K562 (cell line): ENCODE results near the gene MON1A. TPM values are rescaled to one million over a fixed set of nuclear protein-coding genes. Genes with fewer than 3 reads are reported as not detected.
A peak's percentile ranks its signal among the peaks of the same experiment; 100 is the strongest.

Source experiments
- ARID4B ChIP-seq: sonication (generic); formaldehyde crosslinking; IDR thresholded peaks from 2 replicates; pipeline ENCODE4 v1.8.0; 2022; ENCODE audit warnings: mild to moderate bottlenecking, missing genetic modification reagents
- ATF7 ChIP-seq: fragments of 450-650 bp; IDR thresholded peaks from 2 replicates; pipeline ENCODE4 v1.7.1; 2014; ENCODE audit warnings: mild to moderate bottlenecking, moderate library complexity
- CC2D1A ChIP-seq: fragments of 450-650 bp; IDR thresholded peaks from 2 replicates; pipeline ENCODE4 v1.6.1; 2017; ENCODE audit warnings: mild to moderate bottlenecking
- CXXC5 ChIP-seq: fragments of 250-450 bp; sonication (Bioruptor Pico); IDR thresholded peaks from 2 replicates; pipeline ENCODE4 v1.8.0; 2022; ENCODE audit warnings: inconsistent platforms, mild to moderate bottlenecking, moderate library complexity
- EHMT2 ChIP-seq: fragments of 450-650 bp; IDR thresholded peaks from 2 replicates; pipeline ENCODE4 v1.6.1; 2018; ENCODE audit warnings: antibody characterized with exemption
- ESRRA ChIP-seq: fragments of 450-650 bp; IDR thresholded peaks from 2 replicates; pipeline ENCODE4 v1.6.1; 2014; ENCODE audit warnings: low read depth, mild to moderate bottlenecking, moderate library complexity, borderline replicate concordance
- ETV1 ChIP-seq: fragments of 450-650 bp; conservative IDR thresholded peaks from 2 replicates; pipeline ENCODE4 v1.6.1; 2016; ENCODE audit warnings: missing genetic modification characterization, control low read depth, low read depth, missing compliant biosample characterization
- HIVEP1 ChIP-seq: fragments of 250-450 bp; sonication (Bioruptor Pico); IDR thresholded peaks from 2 replicates; pipeline ENCODE4 v1.4.0; 2020; ENCODE audit warnings: mild to moderate bottlenecking
- MBD1 ChIP-seq: fragments of 250-450 bp; sonication (Bioruptor Pico); IDR thresholded peaks from 2 replicates; pipeline ENCODE4 v1.8.0; 2022; ENCODE audit warnings: inconsistent platforms
- MBD2 ChIP-seq: sonication (generic); IDR thresholded peaks from 2 replicates; pipeline ENCODE4 v1.6.1; 2016; ENCODE audit warnings: low read depth, borderline replicate concordance
- MNT ChIP-seq, 2 experiments: fragments of 450-650 bp; conservative IDR thresholded peaks; 2 replicates each; pipeline ENCODE4 v1.6.1; 2017; ENCODE audit warnings: mild to moderate bottlenecking in 2 of 2, moderate library complexity in 2 of 2
- RBFOX2 ChIP-seq: fragments of 200-400 bp; formaldehyde crosslinking; IDR thresholded peaks from 2 replicates; pipeline ENCODE4 v1.6.1; 2017; ENCODE audit warnings: low read depth, mild to moderate bottlenecking, low read length, moderate library complexity
- SUPT5H ChIP-seq: fragments of 450-650 bp; IDR thresholded peaks from 2 replicates; pipeline ENCODE4 v1.6.1; 2016
- TBP ChIP-seq: optimal IDR thresholded peaks from 2 replicates; pipeline ENCODE3; 2011; ENCODE audit warnings: low read depth, low read length, improper control_type of control experiment
- ZC3H4 ChIP-seq: sonication (generic); formaldehyde crosslinking; IDR thresholded peaks from 2 replicates; pipeline ENCODE4 v1.9.0; 2021; ENCODE audit warnings: missing genetic modification reagents, borderline replicate concordance
- ZFP36 ChIP-seq: fragments of 150-350 bp; IDR thresholded peaks from 2 replicates; pipeline ENCODE4 v1.6.1; 2018; ENCODE audit warnings: low read length, low read depth; ENCODE audit not compliant: partially characterized antibody
- ZNF121 ChIP-seq: sonication (generic); formaldehyde crosslinking; conservative IDR thresholded peaks from 2 replicates; pipeline ENCODE4 v1.8.0; 2022; ENCODE audit warnings: missing genetic modification reagents
- polyA plus RNA-seq, 8 experiments: library from polyadenylated mRNA; depleted of rRNA in 4 of 8; stranded (reverse) in 5 of 8; unstranded in 3 of 8; fragments of >200 nt; fragmentation: Nextera tagmentation in 2 of 8; fragmentation: Illumina TruSeq in 1 of 8; extraction: Ambion mirVana in 2 of 8; extraction: Trizol in 1 of 8; gene quantifications; 2 replicates each; pipeline versions ENCODE4 v1.2.1 to v1.2.3, GENCODE V29; 2011 to 2014; ENCODE audit warnings: inconsistent platforms in 1 of 8, missing spikeins in 1 of 8
- total RNA-seq, 7 experiments: library from RNA; depleted of rRNA in 6 of 7; stranded (reverse); fragments of >200 nt in 6 of 7; fragmentation: Illumina TruSeq in 2 of 7; extraction: Trizol in 2 of 7; gene quantifications; 2 replicates each; pipeline versions ENCODE4 v1.2.1 to v1.2.3, GENCODE V29; 2011 to 2021; ENCODE audit warnings: low replicate concordance in 1 of 7

MON1A gene
- total and polyA plus RNA-seq, 9 of the 15 experiments (the other 6 are each of a cell fraction or from before 2014, with no cell fraction given) = 1.1 to 13.8 (median 6.8) TPM

GRCh38 chr3:49903451-49904424 is 25.9 kb downstream of the MON1A start, which contains the start of gene MST1R (continued):
- peak; percentile 26; the same call in 1 of the 2 replicates for TF ChIP-seq ATF7
- TF ChIP-seq ZC3H4 (CRISPR knock-in tag) = no peak
- no peak for TF ChIP-seq MBD1 (CRISPR knock-in tag)
- peak; percentile 18; the same call in 1 of the 2 replicates for TF ChIP-seq MBD2
- peak; percentile 69 for TF ChIP-seq ZNF121 (CRISPR knock-in tag)
- TF ChIP-seq MNT (conservative IDR thresholded peaks at IDR 0.05) = peak in 1 of 2 experiments; percentile 48; a peak in 2 of 4 replicates
- TF ChIP-seq HIVEP1 (CRISPR knock-in tag) = no peak
- 0 out of 2 replicates have a peak, but pooled peaks have one; percentile 6 for TF ChIP-seq ESRRA
- TF ChIP-seq CC2D1A = 0 out of 2 replicates have a peak, but pooled peaks have one; percentile 12
- TF ChIP-seq ARID4B (CRISPR knock-in tag) = peak; percentile 44; the same call in 1 of the 2 replicates
- peak; percentile 57; the same call in 1 of the 2 replicates for TF ChIP-seq SUPT5H
- TF ChIP-seq TBP = peak; percentile 73
- TF ChIP-seq ETV1 (tag) = peak; percentile 39; the same call in 1 of the 2 replicates
- TF ChIP-seq EHMT2 = no peak
- TF ChIP-seq ZFP36 = peak; percentile 16
- TF ChIP-seq CXXC5 (CRISPR knock-in tag) = peak; percentile 32; the same call in 1 of the 2 replicates
- TF ChIP-seq RBFOX2 = peak; percentile 87
